Neural cell (in vitro differentiated cells): ENCODE data around the gene ZNF530. TPM values are rescaled to one million over a fixed set of nuclear protein-coding genes. Genes with fewer than 3 reads are reported as not detected.

ENCODE experiments used
- H2AFZ ChIP-seq: fragments of 200-600, 300-800 bp; sonication (generic), shearing (Covaris generic); 2 replicates; pipeline ENCODE4 v1.6.0; 2014; ENCODE audit warnings: low read depth, mild to moderate bottlenecking, antibody characterized with exemption, low read length, moderate library complexity
- H3F3A ChIP-seq: fragments of 200-600 bp; shearing (Covaris generic); 2 replicates; pipeline ENCODE4 v1.6.1; 2016; ENCODE audit warnings: mild to moderate bottlenecking, moderate library complexity, mixed read lengths, antibody characterized with exemption, low read length; ENCODE audit not compliant: insufficient read depth, poor library complexity, severe bottlenecking
- H3K27ac ChIP-seq: fragments of 200-600, 300-800 bp; sonication (generic), shearing (Covaris generic); 2 replicates; pipeline ENCODE4 v1.5.1; 2014; ENCODE audit warnings: mild to moderate bottlenecking, low read length, moderate library complexity
- H3K27me3 ChIP-seq: fragments of 300-800, 200-600 bp; sonication (generic), shearing (Covaris generic); 2 replicates; pipeline ENCODE4 v1.6.0; 2014; ENCODE audit warnings: mild to moderate bottlenecking, low read depth, low read length, moderate library complexity; ENCODE audit not compliant: insufficient read depth
- H3K36me3 ChIP-seq: fragments of 300-800, 200-600 bp; sonication (generic), shearing (Covaris generic); 2 replicates; pipeline ENCODE4 v1.5.1; 2014; ENCODE audit warnings: mild to moderate bottlenecking, antibody characterized with exemption, low read length, moderate library complexity; ENCODE audit not compliant: insufficient read depth
- H3K4me2 ChIP-seq: fragments of 300-800, 200-600 bp; sonication (generic), shearing (Covaris generic); 2 replicates; pipeline ENCODE4 v1.6.0; 2014; ENCODE audit warnings: mild to moderate bottlenecking, low read length
- H3K4me3 ChIP-seq: fragments of 300-800, 200-600 bp; sonication (generic), shearing (Covaris generic); 2 replicates; pipeline ENCODE4 v1.5.1; 2014; ENCODE audit warnings: mild to moderate bottlenecking, low read length, moderate library complexity
- H3K79me2 ChIP-seq: fragments of 200-600 bp; shearing (Covaris generic); replicated peaks from 2 replicates; pipeline ENCODE4 v1.6.0; 2014; ENCODE audit warnings: mild to moderate bottlenecking, low read length, moderate library complexity; ENCODE audit not compliant: insufficient read depth
- H3K9ac ChIP-seq: fragments of 300-800, 200-600 bp; sonication (generic), shearing (Covaris generic); 2 replicates; pipeline ENCODE4 v1.6.1; 2016; ENCODE audit warnings: mild to moderate bottlenecking, low read length, mixed read lengths
- H3K9me2 ChIP-seq: fragments of 200-600 bp; shearing (Covaris generic); 2 replicates; pipeline ENCODE4 v1.6.1; 2016; ENCODE audit warnings: mild to moderate bottlenecking, low read length, mixed read lengths; ENCODE audit not compliant: insufficient read depth
- H3K9me3 ChIP-seq: fragments of 200-600, 300-800 bp; sonication (generic), shearing (Covaris generic); 2 replicates; pipeline ENCODE4 v1.6.1; 2016; ENCODE audit warnings: mild to moderate bottlenecking, mixed run types, low read length, moderate library complexity, mixed read lengths
- H4K20me1 ChIP-seq: fragments of 200-600 bp; shearing (Covaris generic); 2 replicates; pipeline ENCODE4 v1.6.1; 2016; ENCODE audit warnings: mild to moderate bottlenecking, mixed run types; ENCODE audit not compliant: insufficient read depth
- EP300 ChIP-seq: fragments of 450-650 bp; conservative IDR thresholded peaks from 2 replicates; pipeline ENCODE4 v1.6.1; 2014; ENCODE audit warnings: antibody characterized with exemption, mild to moderate bottlenecking, moderate library complexity; ENCODE audit not compliant: poor library complexity, severe bottlenecking
- EZH2 ChIP-seq: fragments of 200-600, 300-800 bp; shearing (Covaris generic), sonication (generic); IDR thresholded peaks from 2 replicates; pipeline ENCODE4 v1.6.1; 2014; ENCODE audit warnings: antibody characterized with exemption, low read length, borderline replicate concordance, mild to moderate bottlenecking; ENCODE audit not compliant: insufficient read depth, poor library complexity, severe bottlenecking
- MXI1 ChIP-seq: fragments of 450-650 bp; conservative IDR thresholded peaks from 2 replicates; pipeline ENCODE4 v1.6.1; 2014; ENCODE audit warnings: antibody characterized with exemption, mild to moderate bottlenecking; ENCODE audit not compliant: poor library complexity, severe bottlenecking
- POLR2AphosphoS5 ChIP-seq: IDR thresholded peaks from 2 replicates; pipeline ENCODE4 v1.6.1; 2012
- RAD21 ChIP-seq: fragments of 450-650 bp; conservative IDR thresholded peaks from 2 replicates; pipeline ENCODE4 v1.6.1; 2014; ENCODE audit warnings: antibody characterized with exemption, mild to moderate bottlenecking, moderate library complexity
- SMC3 ChIP-seq: fragments of 450-650 bp; conservative IDR thresholded peaks from 2 replicates; pipeline ENCODE4 v1.6.1; 2014; ENCODE audit warnings: antibody characterized with exemption, mild to moderate bottlenecking, moderate library complexity; ENCODE audit not compliant: poor library complexity
- TAF1 ChIP-seq: IDR thresholded peaks from 2 replicates; pipeline ENCODE4 v1.6.1; 2012; ENCODE audit warnings: low read depth
- polyA plus RNA-seq: library from polyadenylated mRNA; depleted of rRNA; stranded (reverse); fragments of >200 nt; gene quantifications from 2 replicates; pipeline ENCODE4 v1.2.3, GENCODE V29; 2014
- TF ChIP-seq, protein P1 (sequence below): fragments of 450-650 bp; IDR thresholded peaks from 2 replicates; pipeline ENCODE4 v1.5.1; 2014; ENCODE audit warnings: antibody characterized with exemption, mild to moderate bottlenecking, moderate library complexity; ENCODE audit not compliant: poor library complexity, severe bottlenecking
- TF ChIP-seq, protein P2 (sequence below): IDR thresholded peaks from 2 replicates; pipeline ENCODE4 v1.6.1; 2012; ENCODE audit warnings: borderline replicate concordance

Gene ZNF530
- polyA plus RNA-seq, 1 donor from 2014 or later, result 11.6 TPM

DNA sequence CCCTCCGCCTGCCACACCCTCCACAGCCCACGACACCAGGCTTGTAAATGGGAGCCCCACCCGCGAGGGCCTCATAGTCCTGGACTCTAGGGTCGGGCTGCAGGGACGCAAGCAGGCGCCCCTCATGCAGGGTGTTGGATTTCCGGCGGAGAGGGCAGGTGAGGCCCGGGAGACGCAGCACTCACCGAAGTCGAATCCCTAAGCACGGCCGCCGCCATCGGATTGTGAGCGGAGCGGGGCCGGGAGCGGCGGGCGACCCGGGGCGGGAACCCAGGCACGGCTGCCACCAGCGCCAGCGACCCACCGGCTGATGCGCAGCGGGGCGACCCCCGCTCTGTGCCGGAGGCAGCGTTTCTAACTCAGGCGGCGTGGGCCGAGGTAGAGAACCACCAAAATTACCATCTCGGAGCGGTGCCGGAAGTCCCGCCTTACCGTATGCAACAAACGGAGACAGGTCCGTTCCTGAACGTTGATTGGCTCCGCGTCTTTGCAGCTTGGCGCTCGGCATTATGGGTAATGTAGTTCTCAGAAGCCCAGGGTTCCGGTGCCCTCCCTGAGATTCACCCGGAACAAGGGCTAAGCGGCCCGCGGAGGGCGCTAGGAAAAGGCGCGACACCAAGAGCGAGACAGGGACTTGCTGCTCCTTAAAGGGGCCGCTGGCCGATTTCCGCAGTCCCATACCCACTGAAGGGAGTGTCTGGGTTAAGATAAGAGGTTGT lies 21.0 kb upstream of the ZNF530 start, which contains the start of gene ZNF416:
ZNF416 (minus strand) TSS at position 425 of the 719 bp plus-strand sequence; CDS start at position 218, 207 bp downstream.
- TF ChIP-seq, protein P1, sequence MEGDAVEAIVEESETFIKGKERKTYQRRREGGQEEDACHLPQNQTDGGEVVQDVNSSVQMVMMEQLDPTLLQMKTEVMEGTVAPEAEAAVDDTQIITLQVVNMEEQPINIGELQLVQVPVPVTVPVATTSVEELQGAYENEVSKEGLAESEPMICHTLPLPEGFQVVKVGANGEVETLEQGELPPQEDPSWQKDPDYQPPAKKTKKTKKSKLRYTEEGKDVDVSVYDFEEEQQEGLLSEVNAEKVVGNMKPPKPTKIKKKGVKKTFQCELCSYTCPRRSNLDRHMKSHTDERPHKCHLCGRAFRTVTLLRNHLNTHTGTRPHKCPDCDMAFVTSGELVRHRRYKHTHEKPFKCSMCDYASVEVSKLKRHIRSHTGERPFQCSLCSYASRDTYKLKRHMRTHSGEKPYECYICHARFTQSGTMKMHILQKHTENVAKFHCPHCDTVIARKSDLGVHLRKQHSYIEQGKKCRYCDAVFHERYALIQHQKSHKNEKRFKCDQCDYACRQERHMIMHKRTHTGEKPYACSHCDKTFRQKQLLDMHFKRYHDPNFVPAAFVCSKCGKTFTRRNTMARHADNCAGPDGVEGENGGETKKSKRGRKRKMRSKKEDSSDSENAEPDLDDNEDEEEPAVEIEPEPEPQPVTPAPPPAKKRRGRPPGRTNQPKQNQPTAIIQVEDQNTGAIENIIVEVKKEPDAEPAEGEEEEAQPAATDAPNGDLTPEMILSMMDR, result peak; percentile 70
- TF ChIP-seq MXI1, result peak; percentile 91
- no peak for TF ChIP-seq EZH2
- peak; percentile 56 for TF ChIP-seq RAD21
- peak; percentile 29 for TF ChIP-seq EP300
- TF ChIP-seq TAF1, result no peak
- peak; percentile 71 for TF ChIP-seq POLR2AphosphoS5
- peak; percentile 71 for TF ChIP-seq SMC3
- TF ChIP-seq, protein P2, sequence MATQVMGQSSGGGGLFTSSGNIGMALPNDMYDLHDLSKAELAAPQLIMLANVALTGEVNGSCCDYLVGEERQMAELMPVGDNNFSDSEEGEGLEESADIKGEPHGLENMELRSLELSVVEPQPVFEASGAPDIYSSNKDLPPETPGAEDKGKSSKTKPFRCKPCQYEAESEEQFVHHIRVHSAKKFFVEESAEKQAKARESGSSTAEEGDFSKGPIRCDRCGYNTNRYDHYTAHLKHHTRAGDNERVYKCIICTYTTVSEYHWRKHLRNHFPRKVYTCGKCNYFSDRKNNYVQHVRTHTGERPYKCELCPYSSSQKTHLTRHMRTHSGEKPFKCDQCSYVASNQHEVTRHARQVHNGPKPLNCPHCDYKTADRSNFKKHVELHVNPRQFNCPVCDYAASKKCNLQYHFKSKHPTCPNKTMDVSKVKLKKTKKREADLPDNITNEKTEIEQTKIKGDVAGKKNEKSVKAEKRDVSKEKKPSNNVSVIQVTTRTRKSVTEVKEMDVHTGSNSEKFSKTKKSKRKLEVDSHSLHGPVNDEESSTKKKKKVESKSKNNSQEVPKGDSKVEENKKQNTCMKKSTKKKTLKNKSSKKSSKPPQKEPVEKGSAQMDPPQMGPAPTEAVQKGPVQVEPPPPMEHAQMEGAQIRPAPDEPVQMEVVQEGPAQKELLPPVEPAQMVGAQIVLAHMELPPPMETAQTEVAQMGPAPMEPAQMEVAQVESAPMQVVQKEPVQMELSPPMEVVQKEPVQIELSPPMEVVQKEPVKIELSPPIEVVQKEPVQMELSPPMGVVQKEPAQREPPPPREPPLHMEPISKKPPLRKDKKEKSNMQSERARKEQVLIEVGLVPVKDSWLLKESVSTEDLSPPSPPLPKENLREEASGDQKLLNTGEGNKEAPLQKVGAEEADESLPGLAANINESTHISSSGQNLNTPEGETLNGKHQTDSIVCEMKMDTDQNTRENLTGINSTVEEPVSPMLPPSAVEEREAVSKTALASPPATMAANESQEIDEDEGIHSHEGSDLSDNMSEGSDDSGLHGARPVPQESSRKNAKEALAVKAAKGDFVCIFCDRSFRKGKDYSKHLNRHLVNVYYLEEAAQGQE, result peak; percentile 33
- no peaks in the 10 kb centered on the region for H3F3A ChIP-seq
- peak within 1 kb of the TSS; percentile 80 for H3K4me2 ChIP-seq
- peak within 1 kb of the TSS; percentile 84 for H3K4me3 ChIP-seq
- peaks cover 23% of the 10 kb centered on the region for H3K36me3 ChIP-seq
- no peaks in the 10 kb centered on the region for H3K27me3 ChIP-seq
- H3K9me2 ChIP-seq, result no peaks in the 10 kb centered on the region
- peaks cover 20% of the 10 kb centered on the region for H3K79me2 ChIP-seq
- peak within 1 kb of the TSS; percentile 27 for H2AFZ ChIP-seq
- peaks cover 6% of the 10 kb centered on the region for H3K9me3 ChIP-seq
- H4K20me1 ChIP-seq, result no peaks in the 10 kb centered on the region
- H3K9ac ChIP-seq, result peak within 1 kb of the TSS; percentile 78
- peak within 1 kb of the TSS; percentile 63 for H3K27ac ChIP-seq

DNA sequence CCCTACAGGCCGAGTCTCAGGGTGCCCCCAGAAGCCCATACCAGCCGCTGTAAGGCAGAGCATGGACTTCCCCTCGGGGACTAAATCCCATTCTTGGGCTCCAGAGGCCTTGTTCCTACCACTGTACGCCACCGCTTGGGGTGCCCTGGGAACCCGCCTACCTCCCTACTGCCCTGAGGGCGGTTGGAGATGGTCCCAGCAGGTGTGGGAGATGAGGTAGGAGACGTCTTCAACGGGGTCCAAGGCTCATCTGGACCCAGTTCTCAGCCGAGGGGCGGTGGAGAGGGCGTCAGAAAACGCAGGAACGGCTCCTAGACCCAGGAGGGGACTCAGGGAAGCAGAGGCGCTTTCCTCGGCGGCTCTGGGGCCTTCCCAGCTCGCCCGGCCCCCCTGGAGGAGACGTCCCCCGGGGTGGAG lies 16.6 kb upstream of the ZNF530 start:
- Histone ChIP-seq H3K4me3 (peak overlapping the region; percentile 85), H2AFZ (peak overlapping the region; percentile 99), H3K27ac (peak overlapping the region; percentile 87), H3K79me2 (peaks cover 24% of the 10 kb centered on the region), H4K20me1 (no peaks in the 10 kb centered on the region), H3K36me3 (peaks cover 8% of the 10 kb centered on the region), H3K9ac (peak overlapping the region; percentile 86), H3K9me2 (no peaks in the 10 kb centered on the region), H3F3A (no peaks in the 10 kb centered on the region), H3K4me2 (peak overlapping the region; percentile 57), H3K27me3 (no peaks in the 10 kb centered on the region), H3K9me3 (peaks cover 15% of the 10 kb centered on the region)
- TF ChIP-seq EZH2 (no peak), EP300 (no peak), MXI1 (no peak), POLR2AphosphoS5 (no peak), SMC3 (no peak), TAF1 (no peak), RAD21 (no peak)
- TF ChIP-seq, protein P2, result no peak
- TF ChIP-seq, protein P1, result no peak
